Measurements from ENCODE around the gene ARHGEF2. TPM values are rescaled to one million over a fixed set of nuclear protein-coding genes. Genes with fewer than 3 reads are reported as not detected.

The ARHGEF2 gene
- total and polyA plus RNA-seq, 2 of the 13 experiments (the other 11 are each of a cell fraction or from before 2014, with no cell fraction given) = 16.1 to 32.1 TPM

GRCh38 chr1:155911156-155912055, 66.9 kb downstream of the ARHGEF2 start, which contains the start of gene RIT1 (continued):
- TF ChIP-seq ZNF44 (CRISPR knock-in tag; IDR thresholded peaks at IDR 0.05) = no peak
- TF ChIP-seq ZNF607 (CRISPR knock-in tag; IDR thresholded peaks at IDR 0.05; ENCODE audit: borderline replicate concordance) = peak; percentile 70; the same call in 1 of the 2 replicates
- no peak for TF ChIP-seq ZNF468 (CRISPR knock-in tag; IDR thresholded peaks at IDR 0.05)
- TF ChIP-seq THYN1 (CRISPR knock-in tag; IDR thresholded peaks at IDR 0.05; ENCODE audit: borderline replicate concordance, low read depth) = no peak
- TF ChIP-seq CREM (IDR thresholded peaks at IDR 0.05) = peak; percentile 44
- TF ChIP-seq CREM (CRISPR knock-in tag; IDR thresholded peaks at IDR 0.05) = no peak
- TF ChIP-seq ZNF770 (CRISPR knock-in tag; IDR thresholded peaks at IDR 0.05) = no peak
- TF ChIP-seq PHF20 (CRISPR knock-in tag; IDR thresholded peaks at IDR 0.05) = no peak; the same call in 1 of the 2 replicates
- peak; percentile 62; the same call in 1 of the 2 replicates for TF ChIP-seq ZBED4 (CRISPR knock-in tag; IDR thresholded peaks at IDR 0.05; ENCODE audit: borderline replicate concordance)
- TF ChIP-seq ARID5B (CRISPR knock-in tag; IDR thresholded peaks at IDR 0.05) = peak; percentile 16; the same call in 1 of the 2 replicates
- no peak for TF ChIP-seq ZMAT5 (CRISPR knock-in tag; IDR thresholded peaks at IDR 0.05; ENCODE audit: borderline replicate concordance, low read depth)
- no peak for TF ChIP-seq NR1H2 (CRISPR knock-in tag; IDR thresholded peaks at IDR 0.05; ENCODE audit: borderline replicate concordance, low read depth)
- TF ChIP-seq SNAPC5 (CRISPR knock-in tag; IDR thresholded peaks at IDR 0.05; ENCODE audit: borderline replicate concordance) = no peak
- TF ChIP-seq NPAS2 (CRISPR knock-in tag; IDR thresholded peaks at IDR 0.05; ENCODE audit: borderline replicate concordance) = no peak
- no peak for TF ChIP-seq CTCF (CRISPR knock-in tag; IDR thresholded peaks at IDR 0.05)

Measured in HepG2 (cell line).